ENCODE results near the gene C2CD3. TPM values are rescaled to one million over a fixed set of nuclear protein-coding genes. Genes with fewer than 3 reads are reported as not detected.
A peak's percentile ranks its signal among the peaks of the same experiment; 100 is the strongest.

C2CD3 gene
- polyA plus RNA-seq, 1 experiment = 10.3 TPM

- Histone ChIP-seq H3K36me3 (ENCODE audit: control insufficient read depth, insufficient read depth, low read length) (peaks cover 12% of the 10 kb centered on the region), H3K27me3 (ENCODE audit: control insufficient read depth, insufficient read depth, low read length) (no peaks in the 10 kb centered on the region), H3K4me3 (ENCODE audit: low read depth, low read length) (no peak overlapping the region)
- ChIA-PET CTCF (interaction anchor here (0.6 kb wide), 1 partner anchor 18 kb away, joined by 4 read pairs; no protein-coding TSS in a partner anchor), POLR2A (no interaction called here)
- no peak for TF ChIP-seq CTCF (IDR thresholded peaks at IDR 0.05; ENCODE audit: insufficient read depth, low read depth, low read length)
- DNase-seq (ENCODE audit: low read depth) = no peak
These were observed 135.5 kb downstream of the C2CD3 start for GRCh38 chr11:74035264-74035663.

- ChIA-PET CTCF (no interaction called here), POLR2A (no interaction called here)
- DNase-seq (ENCODE audit: low read depth) = no peak
- no peak overlapping the region for H3K4me3 ChIP-seq (ENCODE audit: low read depth, low read length)
- no peak for TF ChIP-seq CTCF (IDR thresholded peaks at IDR 0.05; ENCODE audit: insufficient read depth, low read depth, low read length)
- peaks cover 9% of the 10 kb centered on the region for H3K36me3 ChIP-seq (ENCODE audit: control insufficient read depth, insufficient read depth, low read length)
- H3K27me3 ChIP-seq (ENCODE audit: control insufficient read depth, insufficient read depth, low read length) = no peaks in the 10 kb centered on the region
These were observed 137.8 kb downstream of the C2CD3 start for GRCh38 chr11:74033046-74033445.

GRCh38 chr11:74030723-74031676 is 139.8 kb downstream of the C2CD3 start:
- Histone ChIP-seq H3K36me3 (ENCODE audit: control insufficient read depth, insufficient read depth, low read length) (peaks cover 9% of the 10 kb centered on the region), H3K4me3 (ENCODE audit: low read depth, low read length) (no peak overlapping the region), H3K27me3 (ENCODE audit: control insufficient read depth, insufficient read depth, low read length) (no peaks in the 10 kb centered on the region)
- ChIA-PET CTCF (no interaction called here), POLR2A (no interaction called here)
- no peak for TF ChIP-seq CTCF (IDR thresholded peaks at IDR 0.05; ENCODE audit: insufficient read depth, low read depth, low read length)
- DNase-seq (ENCODE audit: low read depth) = no peak

- POLR2A ChIA-PET = no interaction called here
- no peak overlapping the region for H3K4me3 ChIP-seq (ENCODE audit: low read depth, low read length)
- TF ChIP-seq CTCF (IDR thresholded peaks at IDR 0.05; ENCODE audit: insufficient read depth, low read depth, low read length) = no peak
- no peaks in the 10 kb centered on the region for H3K27me3 ChIP-seq (ENCODE audit: control insufficient read depth, insufficient read depth, low read length)
- peak; percentile 34 for DNase-seq (ENCODE audit: low read depth)
- CTCF ChIA-PET = no interaction called here
- H3K36me3 ChIP-seq (ENCODE audit: control insufficient read depth, insufficient read depth, low read length) = no peaks in the 10 kb centered on the region; the same call in 1 of the 2 replicates
These were observed 145.2 kb downstream of the C2CD3 start for GRCh38 chr11:74025467-74026166.

GRCh38 chr11:74024261-74025029 is 146.4 kb downstream of the C2CD3 start:
- POLR2A ChIA-PET = no interaction called here
- peaks cover 2% of the 10 kb centered on the region for H3K36me3 ChIP-seq (ENCODE audit: control insufficient read depth, insufficient read depth, low read length)
- H3K27me3 ChIP-seq (ENCODE audit: control insufficient read depth, insufficient read depth, low read length) = no peaks in the 10 kb centered on the region
- no peak for DNase-seq (ENCODE audit: low read depth)
- no peak overlapping the region for H3K4me3 ChIP-seq (ENCODE audit: low read depth, low read length)
- CTCF ChIA-PET = no interaction called here
- no peak for TF ChIP-seq CTCF (IDR thresholded peaks at IDR 0.05; ENCODE audit: insufficient read depth, low read depth, low read length)
